GM08714 (cell line): Measurements from ENCODE around the gene SOCS1.
"Not testable (repeated sequence)": the region's sequence is repeated elsewhere in the genome, so short reads cannot be mapped to it uniquely, and the experiment has no call there.

Source experiments
- H3K4me3 ChIP-seq: fragments of 200-500 bp; sonication (Bioruptor generic); 2 replicates; pipeline ENCODE4 v1.5.1; 2014; ENCODE audit warnings: mild to moderate bottlenecking, low read length, inconsistent platforms
- ZNF274 ChIP-seq: IDR thresholded peaks from 2 replicates; pipeline ENCODE4 v1.6.1; 2012; ENCODE audit warnings: mild to moderate bottlenecking, low read depth, low read length

Gene SOCS1

DNA sequence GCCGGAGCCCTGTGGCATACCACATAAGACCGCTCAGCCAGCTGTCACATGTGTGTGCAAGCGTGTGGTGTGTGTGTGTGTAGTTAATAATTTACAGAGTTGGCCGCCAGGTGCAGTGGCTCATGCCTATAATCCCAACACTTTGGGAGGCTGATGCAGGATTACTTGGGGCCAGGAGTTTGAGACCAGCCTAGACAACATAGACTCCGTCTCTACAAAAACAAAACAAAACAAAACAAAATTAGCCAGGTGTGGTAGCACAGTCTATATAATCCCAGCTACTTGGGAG, 20.4 kb downstream of the SOCS1 start:
- TF ChIP-seq ZNF274: no peak
- no peak overlapping the region for H3K4me3 ChIP-seq

DNA sequence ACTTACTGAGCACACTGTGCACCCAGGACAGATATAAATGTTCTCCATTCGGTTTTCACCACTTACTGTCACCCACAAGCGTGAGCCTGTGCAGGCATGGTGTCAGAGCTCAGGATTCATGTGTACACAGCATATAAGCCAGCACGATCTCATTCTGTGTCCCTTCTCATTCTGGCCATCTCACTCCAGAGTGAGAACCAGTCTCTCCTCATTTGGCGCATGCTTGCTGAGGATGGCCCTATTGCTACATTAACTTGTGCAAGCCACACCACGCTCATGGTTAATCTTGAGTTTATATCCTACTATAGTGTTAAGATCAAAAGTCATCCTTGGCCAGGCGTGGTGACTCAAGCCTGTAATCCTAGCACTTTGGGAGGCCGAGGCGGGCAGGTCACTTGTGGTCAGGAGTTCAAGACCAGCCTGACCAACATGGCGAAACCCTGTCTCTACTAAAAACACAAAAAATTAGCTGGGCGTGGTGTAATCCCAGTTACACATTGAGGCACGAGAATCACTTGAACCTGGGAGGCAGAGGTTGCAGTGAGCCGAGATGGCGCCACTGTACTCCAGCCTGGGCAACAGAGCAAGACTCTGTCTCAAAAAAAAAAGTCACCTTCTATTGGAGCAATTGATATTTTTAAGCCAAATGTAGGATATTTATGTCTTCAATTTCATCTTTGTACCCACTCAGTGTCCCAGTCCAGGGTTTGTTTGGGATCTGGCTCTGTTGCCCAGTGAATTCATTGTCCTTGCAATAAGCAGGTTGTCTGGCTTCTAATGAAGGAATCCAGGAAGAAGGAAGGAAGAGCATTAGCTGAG, 20.9 kb downstream of the SOCS1 start:
- no peak overlapping the region for H3K4me3 ChIP-seq
- TF ChIP-seq ZNF274: no peak

DNA sequence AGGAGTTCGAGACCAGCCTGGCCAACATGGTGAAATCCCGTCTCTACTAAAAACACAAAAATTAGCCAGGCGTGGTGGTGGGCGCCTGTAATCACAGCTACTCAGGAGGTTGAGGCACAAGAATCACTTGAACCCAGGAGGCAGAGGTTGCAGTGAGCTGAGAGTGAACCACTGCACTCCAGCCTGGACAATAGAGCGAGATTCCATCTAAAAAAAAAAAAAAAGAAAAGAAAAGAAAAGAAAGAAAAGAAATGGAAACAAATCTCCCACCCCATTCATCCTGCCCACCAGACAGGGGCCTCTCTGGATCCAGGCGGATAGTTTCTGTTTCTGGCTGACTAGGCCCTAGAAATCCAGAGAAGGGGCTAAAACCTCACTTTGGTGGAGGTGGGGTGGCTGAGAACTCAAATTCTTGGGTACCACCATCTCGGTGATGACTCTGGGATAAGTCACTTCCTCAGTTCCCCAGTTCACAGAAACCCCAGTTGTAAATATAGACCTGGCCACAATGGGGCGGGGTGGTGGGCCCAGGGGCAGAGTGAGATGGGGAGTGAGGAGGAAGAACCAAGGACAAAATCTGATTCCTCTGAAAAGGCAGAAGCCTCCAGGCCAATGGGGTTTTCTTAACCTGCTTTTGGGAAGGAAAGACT, 22.2 kb downstream of the SOCS1 start:
- TF ChIP-seq ZNF274: no peak
- no peak overlapping the region for H3K4me3 ChIP-seq

DNA sequence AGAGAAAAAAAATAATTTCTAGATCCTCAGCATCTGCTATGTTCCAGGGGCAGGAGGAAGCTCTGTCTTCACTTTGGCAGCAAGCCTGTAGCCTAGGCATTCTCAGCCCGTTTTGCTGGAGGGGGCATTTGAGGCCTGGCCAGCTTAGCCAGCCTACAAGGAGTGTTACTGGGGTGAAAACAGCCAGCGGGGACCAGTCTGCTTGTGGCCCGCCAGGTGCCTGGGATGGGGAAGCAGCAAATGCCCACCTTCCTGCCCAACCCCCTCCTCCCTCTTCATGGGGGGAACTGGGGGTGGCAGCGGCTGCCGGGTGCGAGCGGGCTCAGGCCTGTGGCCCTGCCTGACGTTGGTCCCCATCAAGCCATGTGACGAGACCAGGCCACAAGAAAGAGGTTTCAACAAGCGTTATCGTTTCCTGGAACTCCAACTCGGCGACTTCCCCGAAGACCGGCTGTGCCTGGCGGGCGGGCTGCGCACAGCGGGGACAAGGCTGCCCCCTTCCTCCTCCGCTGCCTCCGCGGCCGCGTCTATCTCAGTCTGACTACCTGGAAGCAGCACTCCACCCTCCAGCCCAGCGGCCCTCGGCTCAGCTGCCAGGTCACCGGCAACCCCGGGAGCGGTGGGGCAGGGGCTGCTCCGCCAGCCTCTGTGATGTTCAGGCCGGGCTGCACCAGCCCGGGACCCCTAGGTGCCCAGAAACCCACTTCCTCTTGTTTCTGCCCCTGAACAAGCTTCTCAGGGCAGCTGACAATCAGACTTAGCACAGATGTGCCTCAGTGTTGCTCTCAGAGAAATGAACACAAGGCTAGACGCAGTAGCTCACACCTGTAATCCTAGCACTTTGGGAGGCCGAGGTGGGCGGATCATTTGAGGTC, 22.9 kb downstream of the SOCS1 start:
- no peak overlapping the region for H3K4me3 ChIP-seq
- TF ChIP-seq ZNF274: no peak

DNA sequence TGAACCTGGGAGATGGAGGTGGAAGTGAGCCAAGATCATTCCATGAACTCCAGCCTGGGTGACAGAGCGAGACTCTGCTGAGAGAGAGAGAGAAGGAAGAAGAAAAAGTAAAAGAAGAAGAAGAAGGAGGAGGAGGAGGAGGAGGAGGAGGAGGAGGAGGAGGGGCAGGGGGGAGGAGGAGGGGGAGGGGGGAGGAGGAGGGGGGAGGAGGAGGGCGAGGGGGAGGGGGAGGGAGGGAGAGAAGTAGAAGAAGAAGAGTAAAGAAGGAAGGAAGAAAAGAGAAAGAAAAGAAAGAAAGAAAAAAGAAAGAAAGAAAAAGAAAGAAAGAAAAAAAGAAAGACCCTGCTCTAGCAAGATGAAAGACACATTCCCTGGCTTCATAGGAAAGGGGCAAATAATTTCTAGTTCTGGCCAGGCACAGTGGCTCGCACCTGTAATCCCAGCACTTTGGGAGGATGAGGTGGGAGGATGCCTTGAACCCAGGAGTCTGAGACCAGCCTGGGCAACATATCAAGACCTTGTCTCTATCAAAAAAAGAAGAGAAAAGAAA, 23.6 kb downstream of the SOCS1 start:
- no peak overlapping the region for H3K4me3 ChIP-seq
- TF ChIP-seq ZNF274: no peak

DNA sequence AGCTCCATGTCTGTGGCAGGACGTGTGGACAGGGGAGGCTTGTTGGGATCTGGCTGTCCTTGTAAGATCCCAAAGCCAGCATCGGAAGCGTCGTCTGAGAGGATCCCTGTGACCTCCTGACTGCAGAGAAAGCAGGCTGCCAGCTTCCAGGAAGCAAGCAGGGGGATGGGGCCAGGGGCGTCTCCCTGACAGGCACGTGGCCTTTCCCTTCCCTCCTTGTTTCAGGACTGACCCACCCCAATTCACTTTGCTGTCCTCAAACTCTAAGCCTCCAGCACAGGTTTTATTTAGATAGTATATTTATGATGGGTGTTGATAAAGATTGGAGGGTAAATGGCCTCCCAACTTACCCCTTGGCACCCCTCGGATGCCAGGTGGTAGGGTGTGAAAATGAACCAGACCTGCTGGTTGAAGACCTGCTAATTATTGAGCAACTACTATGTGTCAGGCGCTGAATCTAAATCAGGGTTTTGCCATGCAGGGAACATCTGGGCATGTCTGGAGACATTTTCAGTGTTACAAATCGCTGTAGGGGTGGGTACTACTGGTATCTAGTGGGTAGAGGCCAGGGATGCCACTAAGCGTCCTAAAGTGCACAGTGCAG, 24.5 kb downstream of the SOCS1 start:
- TF ChIP-seq ZNF274: no peak
- no peak overlapping the region for H3K4me3 ChIP-seq

DNA sequence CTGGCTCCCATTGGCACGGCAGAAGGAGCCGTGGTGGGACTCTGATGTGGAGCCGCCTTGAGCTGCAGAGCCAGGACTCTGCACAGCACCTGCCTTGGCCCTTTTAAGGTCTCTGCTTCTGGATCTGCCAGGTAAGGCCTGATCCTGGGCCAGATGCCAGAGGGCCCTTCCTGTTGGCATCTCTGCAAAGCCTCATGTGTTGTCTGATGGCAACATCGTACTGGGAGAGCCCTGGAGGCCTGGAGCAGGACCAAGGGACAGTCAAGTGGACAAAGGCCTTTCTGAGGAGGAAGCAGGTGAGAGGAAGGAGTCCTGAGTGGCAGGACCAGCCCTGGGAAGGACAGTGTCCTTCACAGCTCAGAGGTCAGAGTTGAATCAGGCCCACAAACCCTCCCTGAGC, 26.1 kb downstream of the SOCS1 start:
- TF ChIP-seq ZNF274: no peak
- no peak overlapping the region for H3K4me3 ChIP-seq

DNA sequence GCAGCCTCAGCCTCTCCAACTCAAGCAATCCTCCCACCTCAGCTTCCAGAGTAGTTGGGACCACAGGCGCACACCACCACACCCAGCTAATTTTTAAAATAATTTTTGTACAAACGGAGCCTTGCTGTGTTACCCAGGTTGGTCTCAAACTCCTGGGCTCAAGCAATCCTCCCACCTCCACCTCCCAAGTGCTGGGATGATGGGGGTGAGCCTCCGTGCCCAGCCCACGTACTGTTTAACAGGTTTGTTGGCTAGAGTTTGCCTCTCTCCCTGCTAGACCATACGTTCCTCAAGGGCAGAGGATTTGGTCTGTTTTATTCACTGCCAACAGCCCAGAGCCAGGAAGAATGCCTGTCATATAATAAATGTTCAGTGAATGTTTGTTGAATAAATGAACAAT, 26.6 kb downstream of the SOCS1 start:
- TF ChIP-seq ZNF274: no peak
- H3K4me3 ChIP-seq: no peak overlapping the region

DNA sequence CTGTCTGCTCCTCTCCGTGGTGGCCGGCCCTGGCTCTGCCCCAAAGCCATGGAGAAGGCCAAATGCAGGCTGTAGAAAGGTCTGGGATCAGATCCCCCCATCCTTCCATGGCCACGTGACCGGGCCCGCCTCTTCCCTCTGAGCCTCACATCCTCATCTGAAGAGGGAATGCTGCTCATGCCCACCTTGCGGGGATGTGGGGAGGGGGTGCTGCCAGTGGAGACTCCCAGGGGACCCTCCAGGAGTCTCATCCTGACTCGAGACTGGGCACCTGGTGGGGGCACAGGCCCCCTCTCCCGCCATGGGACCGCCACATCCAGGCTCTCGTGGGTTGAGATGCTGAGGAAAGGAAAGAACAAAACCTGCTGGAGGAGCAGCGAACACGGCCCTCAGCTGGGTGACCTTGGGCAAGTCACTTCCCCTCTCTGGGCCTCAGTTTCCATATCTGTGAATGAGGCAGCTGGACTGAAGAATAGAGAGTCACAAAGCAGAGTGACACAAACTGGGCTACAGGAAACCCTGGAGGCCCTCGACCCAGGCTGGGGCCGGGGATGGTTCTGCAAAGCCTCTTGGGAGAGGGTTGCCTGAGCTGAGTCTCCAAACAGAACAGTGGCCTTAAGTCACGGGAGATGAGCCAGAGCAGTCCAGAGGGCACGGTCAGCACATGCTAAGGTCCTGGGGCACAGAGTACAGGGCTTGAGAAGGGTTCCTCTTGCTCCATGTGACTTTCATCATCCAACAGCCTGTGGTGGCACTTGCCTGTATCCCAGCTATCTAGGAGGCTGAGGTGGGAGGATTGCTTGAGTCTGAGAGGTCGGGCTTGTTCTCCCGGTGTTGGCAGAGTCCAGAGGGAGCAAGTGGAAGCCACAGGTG, 30.1 kb downstream of the SOCS1 start:
- no peak overlapping the region; the same call in 1 of the 2 replicates for H3K4me3 ChIP-seq
- no peak for TF ChIP-seq ZNF274

DNA sequence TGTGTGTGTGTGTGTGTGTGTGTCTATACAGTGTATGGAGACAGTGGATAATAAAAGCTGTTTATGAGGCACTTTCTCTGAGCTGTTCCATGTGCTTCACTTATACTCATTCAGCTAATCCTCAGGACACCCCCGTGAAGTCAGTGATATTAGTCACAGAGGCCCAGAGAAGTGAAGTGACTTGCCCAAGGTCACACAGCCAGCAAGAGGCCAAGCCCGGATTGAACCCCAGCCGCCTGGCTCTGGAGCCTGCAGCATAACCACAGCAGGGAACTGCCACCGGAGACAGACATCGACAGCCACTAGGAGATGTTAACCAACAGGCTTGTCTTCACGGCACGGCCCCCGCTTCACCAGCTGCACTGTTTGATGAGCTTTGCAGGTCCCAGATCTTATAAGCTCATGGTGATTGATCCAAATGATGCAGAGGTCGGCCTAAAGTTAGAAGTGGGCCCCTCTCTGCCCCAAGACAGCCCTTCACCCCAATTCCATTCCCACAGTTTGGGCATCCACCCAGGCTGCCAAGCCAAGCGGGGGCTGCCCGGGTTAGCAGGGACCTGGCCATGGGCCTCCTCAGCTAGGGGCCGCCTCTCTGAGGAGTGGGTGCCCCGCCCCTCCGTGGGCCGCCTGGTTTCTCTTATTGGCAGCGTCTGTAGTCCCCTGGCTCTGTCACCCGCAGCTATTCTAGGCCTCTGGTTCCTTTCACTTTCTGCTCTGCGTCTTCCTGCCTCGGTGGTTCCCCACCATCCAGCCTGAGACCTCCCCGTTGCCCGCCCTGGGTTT, 30.9 kb downstream of the SOCS1 start:
- peak overlapping the region; percentile 17; the same call in 1 of the 2 replicates for H3K4me3 ChIP-seq
- TF ChIP-seq ZNF274: no peak

DNA sequence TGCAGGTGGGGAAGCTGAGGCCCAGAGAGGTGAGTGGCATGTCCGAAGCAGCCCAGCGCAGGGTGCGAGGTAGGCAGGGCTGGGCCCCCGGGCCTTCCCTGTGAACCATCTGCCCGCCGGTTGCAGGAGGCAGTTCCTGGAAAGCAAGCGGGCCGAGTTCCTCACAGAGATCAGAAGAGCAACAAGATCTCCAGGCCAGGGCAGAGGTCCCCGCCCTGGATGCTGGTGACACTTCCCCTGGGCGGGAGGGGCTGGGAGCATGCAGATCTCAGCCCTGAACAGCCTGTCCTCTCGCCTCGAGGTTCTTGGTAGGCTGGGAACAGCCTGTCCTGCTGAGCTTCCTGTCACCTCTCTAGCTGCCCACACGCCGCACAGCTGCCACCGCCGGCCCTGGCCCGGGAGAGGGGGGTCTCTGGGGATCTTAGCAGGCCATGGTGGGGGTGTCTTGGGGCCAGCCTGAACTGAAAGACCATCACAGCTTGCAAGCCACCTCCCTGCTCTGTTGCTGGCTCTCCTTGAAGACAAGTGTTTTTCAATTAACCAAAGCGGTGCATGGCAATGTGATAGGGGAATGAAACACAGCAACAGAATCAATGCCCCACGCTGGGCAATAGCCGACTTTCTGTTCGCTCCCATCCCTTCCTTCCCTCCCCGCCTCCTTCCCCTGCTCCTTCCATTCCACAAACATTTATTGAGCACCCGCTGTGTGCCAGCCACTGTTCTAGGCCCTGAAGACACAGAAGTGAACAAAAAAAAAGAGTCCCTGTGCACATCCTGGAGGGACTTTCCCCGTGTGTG, 31.7 kb downstream of the SOCS1 start:
- no peak overlapping the region; the same call in 1 of the 2 replicates for H3K4me3 ChIP-seq
- no peak for TF ChIP-seq ZNF274

DNA sequence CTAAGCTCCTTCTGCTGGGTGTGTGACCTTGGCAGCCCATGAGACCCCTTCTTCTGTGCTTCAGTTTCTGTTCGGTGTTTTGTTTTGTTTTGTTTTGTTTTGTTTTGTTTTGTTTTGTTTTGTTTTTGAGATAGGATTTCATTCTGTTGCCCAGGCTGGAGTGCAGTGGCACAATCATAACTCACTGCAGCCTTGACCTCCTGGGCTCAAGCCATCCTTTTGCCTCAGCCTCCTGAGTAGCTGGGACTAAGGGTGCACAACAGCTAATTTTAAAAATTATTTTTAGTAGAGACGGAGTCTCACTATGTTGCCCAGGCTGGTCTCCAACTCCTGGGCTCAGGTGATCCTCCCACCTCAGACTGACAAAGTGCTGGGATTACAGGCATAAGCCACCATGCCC, 35.5 kb downstream of the SOCS1 start:
- H3K4me3 ChIP-seq: not testable (repeated sequence)

DNA sequence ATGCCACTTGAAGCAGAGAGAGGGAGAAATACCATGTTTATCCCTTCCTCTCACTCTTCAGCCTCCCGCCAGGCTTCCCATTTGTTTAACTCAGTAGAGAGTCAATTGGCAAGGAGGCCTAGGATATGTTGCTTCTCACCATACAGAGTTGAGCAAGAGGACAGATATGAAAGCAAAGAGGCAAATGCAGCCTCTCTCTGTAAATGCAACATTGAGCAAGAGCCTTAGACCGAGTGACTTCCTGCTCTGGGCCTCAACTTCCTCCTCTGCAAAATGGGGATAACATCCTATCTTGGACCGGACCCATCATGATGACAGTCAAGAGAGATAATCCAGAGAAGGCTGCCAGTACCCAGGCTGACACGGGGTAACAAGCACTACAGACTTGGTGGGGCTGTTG, 36.8 kb downstream of the SOCS1 start:
- H3K4me3 ChIP-seq: no peak overlapping the region
- TF ChIP-seq ZNF274: no peak
